Effector memory CD4-positive, alpha-beta T cell (primary cell): ENCODE results near the gene KIFC3.

ENCODE experiments used
- DNase-seq, 3 donors: peaks; one replicate each; pipeline ENCODE4 v3.0.0-alpha.2; 2020
- H3K27ac ChIP-seq: 2 replicates; pipeline ENCODE4 v1.7.0; 2013; ENCODE audit warnings: mild to moderate bottlenecking, low read length, moderate library complexity; ENCODE audit not compliant: insufficient read depth, poor library complexity, severe bottlenecking
- H3K27me3 ChIP-seq: replicated peaks from 2 replicates; pipeline ENCODE4 v1.7.0; 2013; ENCODE audit warnings: mild to moderate bottlenecking, low read length; ENCODE audit not compliant: insufficient read depth, control insufficient read depth, poor library complexity, severe bottlenecking
- H3K36me3 ChIP-seq: 2 replicates; pipeline ENCODE4 v1.7.0; 2013; ENCODE audit warnings: mild to moderate bottlenecking, low read length, moderate library complexity; ENCODE audit not compliant: control insufficient read depth, insufficient read depth
- H3K4me1 ChIP-seq: 2 replicates; pipeline ENCODE4 v1.7.0; 2013; ENCODE audit warnings: low read length, mild to moderate bottlenecking; ENCODE audit not compliant: control insufficient read depth, insufficient read depth, poor library complexity, severe bottlenecking
- H3K4me3 ChIP-seq: 2 replicates; pipeline ENCODE4 v1.7.0; 2013; ENCODE audit warnings: low read length, low read depth, mild to moderate bottlenecking; ENCODE audit not compliant: insufficient read depth, poor library complexity, severe bottlenecking
- H3K9me3 ChIP-seq: 2 replicates; pipeline ENCODE4 v1.7.0; 2013; ENCODE audit warnings: mild to moderate bottlenecking, low read length, moderate library complexity; ENCODE audit not compliant: control insufficient read depth

Gene KIFC3

DNA sequence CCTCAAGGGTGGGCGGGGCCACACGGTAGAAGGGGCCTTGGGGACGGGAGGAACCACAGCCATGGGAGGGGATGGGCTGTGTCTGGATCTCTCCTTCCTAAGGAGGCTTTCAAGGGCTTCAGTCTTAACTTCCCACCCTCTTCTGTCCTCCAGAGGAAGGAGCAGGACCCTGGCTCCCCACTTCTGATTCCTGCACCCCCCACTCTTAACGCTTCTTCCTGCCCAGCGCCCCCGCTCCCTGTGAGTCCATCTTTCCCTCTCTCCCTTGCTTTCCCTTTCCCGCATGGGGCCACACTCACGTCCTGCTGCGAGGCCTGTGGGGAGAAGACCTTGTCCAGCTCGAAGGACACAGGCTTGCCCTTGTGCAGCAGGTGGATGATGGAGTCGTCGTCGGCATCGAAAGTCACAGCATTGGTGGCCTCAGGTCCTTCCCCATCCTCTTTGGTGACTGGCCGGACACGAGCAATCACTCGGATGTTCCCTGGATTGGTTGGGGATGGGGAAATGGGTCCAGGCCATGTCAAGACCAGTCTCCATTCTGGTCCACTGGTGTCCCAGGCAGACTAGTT is 37.0 kb downstream of the KIFC3 start:
- no peak overlapping the region for H3K4me3 ChIP-seq
- DNase-seq, result no peak
- H3K9me3 ChIP-seq, result no peaks in the 10 kb centered on the region
- no peaks in the 10 kb centered on the region for H3K27me3 ChIP-seq
- no peak overlapping the region for H3K27ac ChIP-seq
- no peaks in the 10 kb centered on the region for H3K4me1 ChIP-seq
- H3K36me3 ChIP-seq, result no peaks in the 10 kb centered on the region

DNA sequence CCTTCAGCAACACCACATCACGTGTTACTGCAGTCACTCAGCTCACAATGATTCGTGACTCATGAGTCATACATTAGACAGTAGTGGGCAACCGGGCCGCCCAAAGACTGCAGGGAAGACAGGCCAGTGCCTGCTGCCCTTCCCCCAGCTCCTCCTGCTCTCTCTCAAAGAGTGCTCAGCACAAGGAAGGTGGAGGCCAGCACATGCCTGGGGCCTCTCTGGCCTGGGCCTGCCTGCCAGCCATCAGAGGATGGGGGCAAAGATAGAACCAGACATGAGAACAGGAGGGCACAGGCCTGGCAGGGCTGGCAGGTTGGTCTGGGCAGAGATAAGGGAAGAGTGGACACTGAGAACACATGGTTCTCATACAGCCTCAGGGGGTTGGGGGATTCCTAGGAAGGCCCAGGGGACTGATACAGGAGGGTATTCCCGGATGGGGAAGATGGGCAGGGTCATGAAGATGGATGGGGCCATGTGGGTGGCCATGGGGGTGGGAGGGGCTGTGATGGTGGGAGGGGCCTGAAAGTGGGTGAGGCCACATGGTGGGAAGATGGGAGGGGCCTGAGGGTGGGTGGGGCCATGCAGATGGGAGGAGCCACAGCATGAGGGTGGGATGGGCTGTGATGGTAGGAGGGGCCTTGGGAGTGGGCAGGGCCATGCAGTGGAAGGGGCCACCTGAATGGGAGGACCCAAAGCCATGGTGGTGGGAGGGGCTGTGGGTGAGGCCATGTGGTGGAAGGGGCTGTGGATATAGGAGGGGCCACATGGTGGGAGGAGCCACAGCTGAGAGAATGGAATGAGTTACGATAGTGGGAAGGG is 37.7 kb downstream of the KIFC3 start:
- H3K27ac ChIP-seq, result no peak overlapping the region

DNA sequence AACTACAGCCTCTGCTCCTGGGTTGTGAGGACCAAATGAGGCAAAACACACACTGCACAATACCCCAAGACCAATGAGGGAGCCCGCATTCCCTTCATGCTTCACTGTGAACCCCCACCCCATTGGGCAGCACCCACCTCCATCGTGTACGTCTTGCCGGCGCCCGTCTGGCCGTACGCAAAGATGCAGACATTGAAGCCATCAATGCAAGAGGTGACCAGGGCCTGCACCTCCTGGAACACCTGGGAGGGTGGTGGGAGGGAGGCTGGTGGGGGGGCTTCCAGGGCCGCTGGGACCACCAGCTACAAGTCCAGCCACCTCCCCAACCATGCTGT is 38.3 kb downstream of the KIFC3 start:
- Histone ChIP-seq H3K36me3 (no peaks in the 10 kb centered on the region), H3K27ac (no peak overlapping the region), H3K4me3 (no peak overlapping the region)

More for the DNA sequence above, 37.7 kb downstream of the KIFC3 start:
- Histone ChIP-seq H3K36me3 (no peaks in the 10 kb centered on the region), H3K4me3 (no peak overlapping the region), H3K9me3 (no peaks in the 10 kb centered on the region), H3K27me3 (no peaks in the 10 kb centered on the region), H3K4me1 (no peaks in the 10 kb centered on the region)
- DNase-seq, result peak in 2 of 3 donors; percentile 23 to 37

DNA sequence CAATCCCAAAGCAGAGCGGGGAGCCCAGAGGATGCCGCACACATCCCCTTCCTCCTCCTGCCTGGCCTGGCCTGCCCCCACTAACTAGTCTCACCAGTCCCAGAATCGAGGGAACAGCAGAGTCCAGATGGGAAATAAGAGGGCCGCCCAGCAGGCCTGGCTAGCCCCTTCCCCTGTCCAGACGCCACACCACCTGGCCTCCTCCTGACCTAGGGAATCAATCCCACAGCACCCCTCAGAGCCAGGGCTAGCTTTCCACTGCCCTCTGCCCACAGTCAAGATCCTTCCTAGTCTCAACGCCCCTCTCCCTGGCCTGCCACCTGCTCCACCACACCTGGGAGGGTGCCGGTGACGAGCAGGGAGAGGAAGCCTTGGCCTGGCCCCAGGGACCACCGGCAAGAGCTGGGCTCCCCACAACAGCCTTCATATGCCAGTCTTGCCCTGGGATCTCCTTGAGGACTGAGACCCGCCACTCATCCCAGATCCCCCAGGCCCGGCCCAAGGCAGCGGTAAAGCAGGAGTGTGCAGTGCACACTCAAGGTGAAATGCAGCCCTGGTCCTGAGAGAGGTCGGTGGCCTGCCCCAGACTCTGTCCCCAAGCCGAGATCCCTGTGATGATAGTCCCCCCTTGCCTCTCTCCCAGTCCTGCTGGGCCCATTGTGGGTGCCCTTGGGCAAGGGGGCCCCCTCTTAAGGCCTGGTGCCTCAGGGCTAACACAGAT is 38.8 kb downstream of the KIFC3 start:
- H3K36me3 ChIP-seq, result no peaks in the 10 kb centered on the region
- no peak overlapping the region for H3K4me3 ChIP-seq
- no peak overlapping the region for H3K27ac ChIP-seq
- H3K27me3 ChIP-seq, result no peaks in the 10 kb centered on the region
- no peaks in the 10 kb centered on the region for H3K9me3 ChIP-seq
- no peak for DNase-seq
- no peaks in the 10 kb centered on the region for H3K4me1 ChIP-seq

More for the DNA sequence above, 38.3 kb downstream of the KIFC3 start:
- H3K4me1 ChIP-seq, result no peaks in the 10 kb centered on the region
- H3K27me3 ChIP-seq, result no peaks in the 10 kb centered on the region
- no peaks in the 10 kb centered on the region for H3K9me3 ChIP-seq
- no peak for DNase-seq

DNA sequence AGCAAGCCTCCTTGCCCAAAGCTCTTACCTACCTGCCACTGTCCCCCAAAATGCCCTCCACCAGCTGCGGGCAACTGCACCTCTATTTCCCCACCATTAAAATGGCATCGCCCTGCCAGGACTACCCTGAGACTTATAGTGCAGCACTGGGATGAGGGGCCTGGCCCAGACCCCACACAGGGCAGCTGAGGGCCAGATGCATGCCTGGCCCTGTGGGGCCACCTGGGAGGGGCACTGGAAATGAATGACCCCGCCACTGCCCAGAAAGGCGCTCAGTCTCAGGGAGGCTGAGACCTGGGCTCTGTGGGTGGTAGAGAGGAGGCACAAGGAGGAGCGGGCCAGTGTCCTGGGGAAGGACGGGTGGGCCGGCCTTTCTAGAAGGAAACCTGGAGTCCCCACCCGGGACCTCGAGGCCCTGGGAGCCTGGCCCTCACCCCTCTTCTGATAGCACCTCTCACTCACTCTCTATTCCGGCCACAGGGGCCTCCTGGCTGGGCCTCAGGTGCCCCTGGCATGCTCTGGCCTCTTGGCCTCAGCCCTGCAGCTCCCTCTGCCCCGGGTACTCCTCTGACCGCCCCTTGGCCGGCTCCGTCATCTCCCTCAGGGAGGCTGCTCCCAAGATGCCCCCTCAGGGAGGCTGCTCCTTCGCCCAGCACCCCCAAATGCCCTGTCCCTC is 39.8 kb downstream of the KIFC3 start:
- no peak for DNase-seq
- Histone ChIP-seq H3K9me3 (no peaks in the 10 kb centered on the region), H3K4me1 (no peaks in the 10 kb centered on the region), H3K27me3 (no peaks in the 10 kb centered on the region), H3K27ac (no peak overlapping the region), H3K4me3 (no peak overlapping the region), H3K36me3 (no peaks in the 10 kb centered on the region)

DNA sequence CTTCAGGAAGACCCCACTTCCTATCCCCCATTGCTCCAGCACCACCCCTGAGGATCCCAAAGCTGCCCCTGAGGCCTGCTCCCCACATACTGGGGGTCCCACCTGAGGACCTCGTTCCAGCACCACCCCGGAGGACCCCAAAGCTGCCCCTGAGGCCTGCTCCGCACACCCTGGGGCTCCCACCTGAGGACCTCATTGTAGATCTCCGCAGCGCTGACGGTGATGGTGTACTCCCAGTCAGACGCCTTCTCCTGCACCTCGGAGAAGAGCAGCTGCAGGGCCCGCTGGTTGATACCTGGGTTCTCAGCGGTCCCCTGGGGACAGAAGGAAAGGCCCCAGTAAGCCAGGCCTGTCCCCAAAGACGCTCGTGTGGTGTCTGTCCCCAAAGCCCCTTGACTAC is 40.3 kb downstream of the KIFC3 start:
- Histone ChIP-seq H3K4me1 (peaks cover 3% of the 10 kb centered on the region), H3K36me3 (no peaks in the 10 kb centered on the region)

DNA sequence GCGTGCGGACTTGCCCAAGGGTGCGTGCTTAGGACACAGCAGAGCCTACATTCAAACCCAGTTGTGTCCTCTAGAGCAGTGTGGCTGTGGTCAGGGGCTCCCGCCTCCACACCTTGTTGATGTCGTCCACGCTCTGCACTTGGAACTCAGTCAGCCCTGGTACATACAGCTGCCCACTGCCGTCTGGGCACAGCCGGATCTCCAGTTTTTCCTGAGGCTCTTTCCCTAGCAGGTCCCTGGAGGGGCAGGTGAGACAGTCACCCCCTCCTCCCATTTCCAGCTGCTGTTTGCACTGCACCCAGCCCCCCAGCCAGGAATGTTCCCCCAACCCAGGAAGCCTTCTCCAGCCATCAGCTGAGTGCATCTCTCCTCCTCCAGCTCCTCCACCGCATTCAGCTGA is 41.0 kb downstream of the KIFC3 start:
- H3K4me3 ChIP-seq, result no peak overlapping the region
- no peak for DNase-seq
- peaks cover 3% of the 10 kb centered on the region for H3K4me1 ChIP-seq
- no peak overlapping the region for H3K27ac ChIP-seq
- no peaks in the 10 kb centered on the region for H3K36me3 ChIP-seq
- H3K9me3 ChIP-seq, result no peaks in the 10 kb centered on the region
- no peaks in the 10 kb centered on the region for H3K27me3 ChIP-seq

More for the DNA sequence above, 40.3 kb downstream of the KIFC3 start:
- H3K9me3 ChIP-seq, result no peaks in the 10 kb centered on the region
- H3K4me3 ChIP-seq, result no peak overlapping the region
- no peak overlapping the region for H3K27ac ChIP-seq
- no peak for DNase-seq
- no peaks in the 10 kb centered on the region for H3K27me3 ChIP-seq

DNA sequence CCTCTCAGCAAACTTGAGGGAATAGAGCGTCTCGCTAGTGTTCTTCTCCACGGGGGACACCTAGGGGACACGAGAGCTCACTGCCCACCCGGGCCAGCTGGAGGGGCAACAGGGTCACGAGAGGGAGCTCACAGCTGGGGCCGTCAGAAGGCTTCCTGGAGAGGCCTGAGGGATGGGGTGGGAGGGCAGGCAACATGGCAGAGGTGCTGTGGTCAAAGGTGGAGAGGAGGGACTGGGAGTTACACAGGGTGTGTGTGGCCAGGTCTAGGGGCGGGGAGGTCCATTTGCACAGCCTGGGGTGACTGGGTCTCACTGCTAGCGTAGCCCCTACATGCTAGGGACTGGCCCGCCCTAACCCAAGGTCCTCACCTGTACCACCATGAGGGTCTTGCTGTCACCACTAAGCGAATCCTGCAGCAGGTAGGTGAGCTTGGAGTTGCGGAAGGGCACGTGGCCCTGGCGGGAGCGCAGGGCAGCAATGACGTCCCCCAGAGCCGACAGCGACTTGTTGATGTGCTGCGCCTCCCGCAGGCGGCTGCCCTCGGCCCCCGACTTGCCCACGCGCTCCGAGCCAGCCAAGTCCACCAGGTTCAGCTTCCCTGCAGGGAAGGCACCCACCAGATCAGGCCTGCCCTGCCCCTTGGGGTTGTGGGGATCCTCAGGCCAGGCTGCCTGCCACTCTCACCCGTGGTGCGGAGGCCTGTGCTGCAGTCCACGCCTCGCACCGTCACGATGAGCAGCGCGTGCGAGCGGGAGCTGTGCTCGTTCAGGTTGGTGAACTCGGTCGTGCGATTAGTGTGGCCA is 41.7 kb downstream of the KIFC3 start:
- peaks cover 3% of the 10 kb centered on the region for H3K4me1 ChIP-seq
- H3K36me3 ChIP-seq, result peaks cover 3% of the 10 kb centered on the region
- no peak overlapping the region for H3K4me3 ChIP-seq
- H3K27me3 ChIP-seq, result no peaks in the 10 kb centered on the region
- no peak for DNase-seq
- H3K9me3 ChIP-seq, result no peaks in the 10 kb centered on the region
- H3K27ac ChIP-seq, result no peak overlapping the region

DNA sequence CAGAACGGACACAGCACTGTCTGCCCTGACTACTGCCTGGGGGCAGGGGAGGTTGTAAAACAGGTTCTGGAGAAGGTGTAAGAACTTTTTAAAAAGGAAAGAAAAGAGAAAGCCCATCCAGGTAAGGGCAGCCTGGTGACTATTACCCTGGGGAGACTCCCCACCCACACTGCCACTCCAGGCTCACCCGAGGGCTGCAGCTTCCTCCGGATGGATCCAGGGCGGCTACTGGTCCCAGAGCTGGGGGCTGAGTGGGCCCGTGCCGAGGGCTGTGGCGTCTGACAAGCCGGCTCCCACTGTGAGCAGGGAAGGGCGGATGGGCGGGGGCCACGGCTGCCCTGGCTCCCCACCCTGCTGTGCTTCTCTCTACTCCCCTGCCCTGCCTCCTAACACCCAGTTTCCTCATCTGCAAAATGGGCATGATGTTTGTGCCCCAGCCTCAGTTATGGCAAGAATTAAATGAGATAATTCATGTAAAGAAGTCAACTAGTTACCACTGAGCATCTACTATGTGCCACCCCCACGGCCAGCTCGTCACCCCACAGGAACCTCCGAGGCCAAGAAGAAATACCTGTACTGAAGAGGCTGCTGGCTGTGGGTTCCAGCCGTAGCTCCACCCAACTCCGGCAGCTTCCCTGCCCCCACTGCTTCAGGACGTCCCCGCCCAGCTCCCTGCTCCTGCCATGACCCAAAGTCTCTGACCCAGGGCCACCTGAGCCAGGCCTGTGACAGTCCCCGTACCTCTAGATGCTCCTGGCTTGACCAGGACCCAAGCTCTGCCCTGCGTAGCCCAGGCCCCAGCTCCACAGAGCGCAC is 42.5 kb downstream of the KIFC3 start:
- Histone ChIP-seq H3K27ac (no peak overlapping the region), H3K9me3 (no peaks in the 10 kb centered on the region), H3K4me1 (peaks cover 3% of the 10 kb centered on the region), H3K27me3 (no peaks in the 10 kb centered on the region), H3K4me3 (no peak overlapping the region), H3K36me3 (peaks cover 6% of the 10 kb centered on the region)
- no peak for DNase-seq
